GM12878 (cell line): ENCODE measurements around the gene SMIM32. TPM values are rescaled to one million over a fixed set of nuclear protein-coding genes. Genes with fewer than 3 reads are reported as not detected.

ENCODE experiments used
- ATAC-seq: fragments of 200-7000 bp; cut with Tn5 transposase; 3 replicates; pipeline ENCODE4 v1.9.1; 2020; ENCODE audit warnings: mild to moderate bottlenecking, moderate library complexity
- BruUV-seq: library from RNA; stranded (reverse); fragments of 400-500 nt; replicated peaks from 2 replicates; lab custom pipeline; 2021; lab: Mats Ljungman, UMichigan
- CTCF ChIA-PET: fragments of 300-600 bp; sonication (Branson Sonifier 250); formaldehyde crosslinking; extraction: SDS; loops from one replicate; lab custom pipeline; 2021; ENCODE audit warnings: inconsistent platforms; lab: Yijun Ruan, JAX
- POLR2A ChIA-PET: fragments of 350-600 bp; formaldehyde crosslinking; extraction: SDS; loops from one replicate; lab custom pipeline; 2021; ENCODE audit warnings: inconsistent platforms; lab: Charles Lee
- RAD21 ChIA-PET: fragments of 300-600 bp; sonication (Branson Sonifier 250); formaldehyde crosslinking; loops from one replicate; lab custom pipeline; 2023; ENCODE audit warnings: antibody characterized with exemption; ENCODE audit not compliant: unreplicated experiment; lab: Charles Lee
- SMC1A ChIA-PET: fragments of 300-600 bp; sonication (Branson Sonifier 250); formaldehyde crosslinking; loops from one replicate; lab custom pipeline; 2023; ENCODE audit not compliant: unreplicated experiment, uncharacterized antibody; lab: Charles Lee
- DNase-seq: peaks from one replicate; pipeline ENCODE4 v3.0.0-alpha.2; 2011; ENCODE audit warnings: low read depth, low spot score
- FAIRE-seq: peaks from 3 replicates; lab custom pipeline; 2011; peaks lifted over from hg19 to GRCh38; lab: Jason Lieb, UNC
- H2AFZ ChIP-seq: 2 replicates; pipeline ENCODE4 v1.6.0; 2011; ENCODE audit warnings: low read depth, low read length, control low read depth; ENCODE audit not compliant: control insufficient read depth
- H3K27ac ChIP-seq: 2 replicates; pipeline ENCODE4 v1.5.1; 2011; ENCODE audit warnings: control low read depth; ENCODE audit not compliant: control insufficient read depth, insufficient read depth
- H3K27me3 ChIP-seq, 2 experiments: replicated peaks in 1 of 2; 2 replicates each; pipeline versions ENCODE4 v1.6.0 to v1.6.1; 2011; ENCODE audit warnings: low read length in 1 of 2; ENCODE audit not compliant: control insufficient read depth in 2 of 2, insufficient read depth in 2 of 2
- H3K36me3 ChIP-seq, 2 experiments: 2 replicates each; pipeline ENCODE4 v1.5.1; 2011; ENCODE audit warnings: low read length in 1 of 2; ENCODE audit not compliant: control insufficient read depth in 2 of 2, insufficient read depth in 2 of 2
- H3K4me1 ChIP-seq: 2 replicates; pipeline ENCODE4 v1.6.1; 2011; ENCODE audit warnings: mild to moderate bottlenecking, low read length, moderate library complexity, mixed read lengths; ENCODE audit not compliant: control insufficient read depth, insufficient read depth
- H3K4me2 ChIP-seq: 2 replicates; pipeline ENCODE4 v1.6.0; 2011; ENCODE audit warnings: control low read depth; ENCODE audit not compliant: control insufficient read depth, insufficient read depth
- H3K4me3 ChIP-seq: fragments of 200-600 bp; sonication (generic); 2 replicates; pipeline ENCODE4 v1.5.1; 2016
- H3K79me2 ChIP-seq: 2 replicates; pipeline ENCODE4 v1.6.0; 2011; ENCODE audit warnings: low read length; ENCODE audit not compliant: control insufficient read depth, insufficient read depth
- H3K9ac ChIP-seq: 2 replicates; pipeline ENCODE4 v1.8.0; 2011; ENCODE audit warnings: low read length, control low read depth, mixed read lengths; ENCODE audit not compliant: control insufficient read depth, insufficient read depth
- H3K9me3 ChIP-seq: replicated peaks from 3 replicates; pipeline ENCODE4 v1.5.1; 2011; ENCODE audit warnings: mild to moderate bottlenecking, low read length; ENCODE audit not compliant: control insufficient read depth, insufficient read depth
- H4K20me1 ChIP-seq: 2 replicates; pipeline ENCODE4 v1.6.0; 2011; ENCODE audit not compliant: control insufficient read depth, insufficient read depth
- BCL11A ChIP-seq: IDR thresholded peaks from 2 replicates; pipeline ENCODE4 v1.6.1; 2011; ENCODE audit warnings: low read depth, low read length
- BRCA1 ChIP-seq: IDR thresholded peaks from 2 replicates; pipeline ENCODE4 v1.6.1; 2011; ENCODE audit warnings: low read depth, low read length, improper control_type of control experiment
- CBX3 ChIP-seq: fragments of 200-600 bp; sonication (generic); IDR thresholded peaks from 2 replicates; pipeline ENCODE4 v1.6.1; 2016; ENCODE audit warnings: low read depth, borderline replicate concordance
- HDGF ChIP-seq: fragments of 450-650 bp; IDR thresholded peaks from 2 replicates; pipeline ENCODE4 v1.6.1; 2016; ENCODE audit warnings: antibody characterized with exemption
- NFIC ChIP-seq: IDR thresholded peaks from 2 replicates; pipeline ENCODE4 v1.6.1; 2012; ENCODE audit warnings: low read depth, mild to moderate bottlenecking, inconsistent platforms, low read length, moderate library complexity
- NR2F1 ChIP-seq: fragments of 450-650 bp; conservative IDR thresholded peaks from 2 replicates; pipeline ENCODE4 v1.6.1; 2017; ENCODE audit warnings: mild to moderate bottlenecking
- RAD51 ChIP-seq: fragments of 450-650 bp; IDR thresholded peaks from 2 replicates; pipeline ENCODE4 v1.6.1; 2016; ENCODE audit warnings: moderate library complexity, mild to moderate bottlenecking, inconsistent platforms
- WRNIP1 ChIP-seq: IDR thresholded peaks from 2 replicates; pipeline ENCODE4 v1.6.1; 2011; ENCODE audit warnings: low read depth, low read length, improper control_type of control experiment, borderline replicate concordance
- ZNF622 ChIP-seq: fragments of 450-650 bp; IDR thresholded peaks from 2 replicates; pipeline ENCODE4 v1.6.1; 2017; ENCODE audit warnings: mild to moderate bottlenecking, inconsistent platforms
- ZSCAN29 ChIP-seq: fragments of 450-650 bp; IDR thresholded peaks from 2 replicates; pipeline ENCODE4 v1.6.1; 2017; ENCODE audit warnings: mild to moderate bottlenecking, moderate library complexity
- WGBS: methylation state at CpG from one replicate; pipeline ENCODE4 v1.1.6; 2016; ENCODE audit warnings: low lambda C conversion rate; ENCODE audit not compliant: insufficient replicate concordance, insufficient coverage; ENCODE audit errors: missing lambda C conversion rate; 5-methylcytosine and 5-hydroxymethylcytosine counted together
- in situ Hi-C: fragments of 300-500 bp; cut with MboI; formaldehyde crosslinking; loops from 9 replicates; pipeline ENCODE4 v1.14.3; 2018; ENCODE audit warnings: mixed read lengths
- intact Hi-C: fragments of 100-400 bp; cut with micrococcal nuclease; formaldehyde crosslinking; loops from one replicate; pipeline ENCODE4 v1.14.2; 2022; ENCODE audit not compliant: unreplicated experiment
- polyA plus RNA-seq, 11 experiments: library from polyadenylated mRNA; depleted of rRNA in 4 of 11; unstranded in 6 of 11; stranded (reverse) in 5 of 11; fragments of >200 nt; fragmentation: Nextera tagmentation in 4 of 11; fragmentation: Illumina TruSeq in 1 of 11; extraction: Ambion mirVana in 4 of 11; extraction: Trizol in 1 of 11; gene quantifications; 1 replicate in 1 of 11; 2 replicates in 10 of 11; pipeline versions ENCODE4 v1.2.1 to v1.2.3, GENCODE V29; 2011 to 2016; ENCODE audit warnings: inconsistent platforms in 2 of 11, missing spikeins in 2 of 11, low read depth in 1 of 11
- total RNA-seq, 4 experiments: library from RNA; depleted of rRNA in 3 of 4; stranded (reverse); fragments of >200 nt in 3 of 4; fragmentation: Illumina TruSeq in 1 of 4; extraction: Trizol in 1 of 4; gene quantifications; 2 replicates each; pipeline versions ENCODE4 v1.2.1 to v1.2.3, GENCODE V29; 2013 to 2021
- TF ChIP-seq, protein P1 (sequence below): IDR thresholded peaks from 2 replicates; pipeline ENCODE4 v1.6.1; 2011; ENCODE audit warnings: borderline replicate concordance, low read depth, mild to moderate bottlenecking, moderate library complexity, low read length; ENCODE audit not compliant: insufficient read depth, poor library complexity, severe bottlenecking
- TF ChIP-seq, protein P2 (sequence below): fragments of 450-650 bp; IDR thresholded peaks from 2 replicates; pipeline ENCODE4 v1.6.1; 2018; ENCODE audit warnings: borderline replicate concordance, mild to moderate bottlenecking; ENCODE audit not compliant: partially characterized antibody

The SMIM32 gene
- total and polyA plus RNA-seq, 10 of the 15 experiments (the other 5 are each of a cell fraction or from before 2014, with no cell fraction given), result not detected

DNA sequence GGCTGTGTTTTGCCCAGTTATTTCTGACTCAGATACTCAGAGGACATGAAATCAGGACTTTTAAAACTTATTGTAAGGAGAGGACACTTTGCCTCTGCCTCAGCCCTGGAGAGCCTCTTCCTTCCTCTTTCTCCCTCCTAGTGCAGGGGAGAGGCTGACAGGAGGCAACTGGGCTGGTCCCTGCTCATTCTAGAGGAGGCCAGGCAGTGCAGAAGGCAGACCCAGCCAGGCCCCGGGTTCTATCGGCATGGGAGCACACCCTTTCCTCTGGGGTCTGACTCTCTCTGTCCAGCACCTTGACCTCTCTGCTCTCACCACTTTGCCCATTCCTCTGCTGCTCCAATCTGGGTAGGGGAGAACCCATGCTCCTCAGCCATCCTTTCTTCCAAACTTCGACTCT, 16.0 kb upstream of the SMIM32 start:
- no peaks in the 10 kb centered on the region; the same call in 1 of the 2 replicates for H4K20me1 ChIP-seq
- no peak overlapping the region for H3K4me3 ChIP-seq
- in situ Hi-C loops (no loop called here), intact Hi-C loops (no loop called here)
- BruUV-seq, result no TSS peak
- no peak for ATAC-seq
- RAD21 ChIA-PET, result interaction anchor here (1.1 kb wide), 1 partner anchor 16 kb away, joined by 3 read pairs; no protein-coding TSS in a partner anchor
- no peak for DNase-seq
- no peaks in the 10 kb centered on the region for H3K79me2 ChIP-seq
- no peaks in the 10 kb centered on the region for H3K9me3 ChIP-seq
- H3K9ac ChIP-seq, result no peak overlapping the region
- SMC1A ChIA-PET, result interaction anchor here (0.8 to 1.5 kb wide), 2 partner anchors 153 to 231 kb away, joined by 3 to 4 read pairs; no protein-coding TSS in a partner anchor
- H3K27me3 ChIP-seq, result peaks cover 0 to 3% of the 10 kb centered on the region in 2 experiments; a peak in 2 of 4 replicates
- H3K27ac ChIP-seq, result no peak overlapping the region
- FAIRE-seq, result no peak
- no peak overlapping the region for H2AFZ ChIP-seq
- no peak for TF ChIP-seq NFIC
- no peak for TF ChIP-seq RAD51
- no peak for TF ChIP-seq BRCA1
- TF ChIP-seq ZNF622, result no peak
- no peak for TF ChIP-seq CBX3
- TF ChIP-seq BCL11A, result no peak
- no peak for TF ChIP-seq ZSCAN29
- no peak for TF ChIP-seq HDGF
- no peak for TF ChIP-seq NR2F1
- TF ChIP-seq, protein P1, sequence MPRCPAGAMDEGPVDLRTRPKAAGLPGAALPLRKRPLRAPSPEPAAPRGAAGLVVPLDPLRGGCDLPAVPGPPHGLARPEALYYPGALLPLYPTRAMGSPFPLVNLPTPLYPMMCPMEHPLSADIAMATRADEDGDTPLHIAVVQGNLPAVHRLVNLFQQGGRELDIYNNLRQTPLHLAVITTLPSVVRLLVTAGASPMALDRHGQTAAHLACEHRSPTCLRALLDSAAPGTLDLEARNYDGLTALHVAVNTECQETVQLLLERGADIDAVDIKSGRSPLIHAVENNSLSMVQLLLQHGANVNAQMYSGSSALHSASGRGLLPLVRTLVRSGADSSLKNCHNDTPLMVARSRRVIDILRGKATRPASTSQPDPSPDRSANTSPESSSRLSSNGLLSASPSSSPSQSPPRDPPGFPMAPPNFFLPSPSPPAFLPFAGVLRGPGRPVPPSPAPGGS, result no peak
- TF ChIP-seq, protein P2, sequence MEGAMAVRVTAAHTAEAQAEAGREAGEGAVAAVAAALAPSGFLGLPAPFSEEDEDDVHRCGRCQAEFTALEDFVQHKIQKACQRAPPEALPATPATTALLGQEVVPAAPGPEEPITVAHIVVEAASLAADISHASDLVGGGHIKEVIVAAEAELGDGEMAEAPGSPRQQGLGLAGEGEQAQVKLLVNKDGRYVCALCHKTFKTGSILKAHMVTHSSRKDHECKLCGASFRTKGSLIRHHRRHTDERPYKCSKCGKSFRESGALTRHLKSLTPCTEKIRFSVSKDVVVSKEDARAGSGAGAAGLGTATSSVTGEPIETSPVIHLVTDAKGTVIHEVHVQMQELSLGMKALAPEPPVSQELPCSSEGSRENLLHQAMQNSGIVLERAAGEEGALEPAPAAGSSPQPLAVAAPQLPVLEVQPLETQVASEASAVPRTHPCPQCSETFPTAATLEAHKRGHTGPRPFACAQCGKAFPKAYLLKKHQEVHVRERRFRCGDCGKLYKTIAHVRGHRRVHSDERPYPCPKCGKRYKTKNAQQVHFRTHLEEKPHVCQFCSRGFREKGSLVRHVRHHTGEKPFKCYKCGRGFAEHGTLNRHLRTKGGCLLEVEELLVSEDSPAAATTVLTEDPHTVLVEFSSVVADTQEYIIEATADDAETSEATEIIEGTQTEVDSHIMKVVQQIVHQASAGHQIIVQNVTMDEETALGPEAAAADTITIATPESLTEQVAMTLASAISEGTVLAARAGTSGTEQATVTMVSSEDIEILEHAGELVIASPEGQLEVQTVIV, result no peak
- no peak for TF ChIP-seq WRNIP1
- TF ChIP-seq, all 136 proteins: peak for 0
- Histone ChIP-seq H3K36me3 (no peaks in the 10 kb centered on the region), H3K4me2 (no peak overlapping the region), H3K4me1 (no peaks in the 10 kb centered on the region)
- ChIA-PET CTCF (no interaction called here), POLR2A (no interaction called here)
- WGBS, result 27% methylated on average over 3 of the region's 3 CpGs
